HEK293 (cell line): ENCODE results near the gene LAMA5.

Experiments used
- CTCF ChIP-seq: fragments of 450-650 bp; formaldehyde crosslinking; IDR thresholded peaks from 2 replicates; pipeline ENCODE4 v1.5.1; 2016; ENCODE audit warnings: missing biosample characterization, missing genetic modification characterization
- PRDM1 ChIP-seq: fragments of 450-650 bp; formaldehyde crosslinking; IDR thresholded peaks from 2 replicates; pipeline ENCODE4; 2016; ENCODE audit warnings: missing biosample characterization, missing genetic modification characterization
- ZBTB21 ChIP-seq: fragments of 450-650 bp; formaldehyde crosslinking; IDR thresholded peaks from 2 replicates; pipeline ENCODE4 v1.5.1; 2017; ENCODE audit warnings: missing biosample characterization, missing genetic modification characterization
- ZNF155 ChIP-seq: fragments of 450-650 bp; formaldehyde crosslinking; IDR thresholded peaks from 2 replicates; pipeline ENCODE4 v1.5.1; 2016; ENCODE audit warnings: missing biosample characterization, missing genetic modification characterization
- ZNF426 ChIP-seq: fragments of 450-650 bp; formaldehyde crosslinking; IDR thresholded peaks from 2 replicates; pipeline ENCODE4 v1.5.1; 2017; ENCODE audit warnings: missing biosample characterization, missing genetic modification characterization, mild to moderate bottlenecking, inconsistent platforms, moderate library complexity
- ZNF48 ChIP-seq: fragments of 450-650 bp; formaldehyde crosslinking; IDR thresholded peaks from 2 replicates; pipeline ENCODE4 v1.5.1; 2016; ENCODE audit warnings: missing biosample characterization, missing genetic modification characterization
- ZNF513 ChIP-seq: fragments of 450-650 bp; IDR thresholded peaks from 2 replicates; pipeline ENCODE4 v1.5.1; 2018; ENCODE audit warnings: missing biosample characterization, missing genetic modification characterization
- ZNF639 ChIP-seq: fragments of 450-650 bp; formaldehyde crosslinking; IDR thresholded peaks from 2 replicates; pipeline ENCODE4 v1.5.1; 2016; ENCODE audit warnings: missing biosample characterization, missing genetic modification characterization
- ZNF76 ChIP-seq: fragments of 450-650 bp; formaldehyde crosslinking; IDR thresholded peaks from 2 replicates; pipeline ENCODE4; 2016; ENCODE audit warnings: low read depth, missing biosample characterization, missing genetic modification characterization, borderline replicate concordance
- ZNF830 ChIP-seq: fragments of 450-650 bp; IDR thresholded peaks from 2 replicates; pipeline ENCODE4 v1.5.0; 2018; ENCODE audit warnings: missing biosample characterization, missing genetic modification characterization, low read depth, mild to moderate bottlenecking, moderate library complexity
- ZSCAN16 ChIP-seq: fragments of 450-650 bp; formaldehyde crosslinking; IDR thresholded peaks from 2 replicates; pipeline ENCODE4 v1.5.1; 2016; ENCODE audit warnings: missing biosample characterization, missing genetic modification characterization
- ZSCAN18 ChIP-seq: fragments of 450-650 bp; formaldehyde crosslinking; IDR thresholded peaks from 2 replicates; pipeline ENCODE4 v1.5.1; 2016; ENCODE audit warnings: missing biosample characterization, missing genetic modification characterization
- ZSCAN30 ChIP-seq: fragments of 450-650 bp; IDR thresholded peaks from 2 replicates; pipeline ENCODE4 v1.5.1; 2018; ENCODE audit warnings: missing biosample characterization, mild to moderate bottlenecking, missing genetic modification characterization, moderate library complexity

GRCh38 chr20:62364911-62365736, 2.0 kb downstream of the LAMA5 start:
- TF ChIP-seq CTCF, result no peak
- no peak for TF ChIP-seq ZNF830 (tag by site-specific recombination)
- no peak for TF ChIP-seq ZNF639 (tag by site-specific recombination)
- TF ChIP-seq ZBTB21 (tag by site-specific recombination), result no peak
- TF ChIP-seq ZSCAN18 (tag by site-specific recombination), result no peak
- TF ChIP-seq ZNF513, result no peak
- no peak for TF ChIP-seq ZSCAN30
- TF ChIP-seq PRDM1 (tag by site-specific recombination), result no peak
- TF ChIP-seq ZNF426 (tag by site-specific recombination), result no peak
- TF ChIP-seq ZNF48, result no peak
- no peak for TF ChIP-seq ZNF76 (tag by site-specific recombination)
- TF ChIP-seq ZSCAN16 (tag by site-specific recombination), result no peak
- no peak for TF ChIP-seq ZNF155
